Erythroblast (primary cell): ENCODE data around the gene EPHB3.

Experiments
- DNase-seq, 2 experiments: peaks; one replicate each; lab custom pipeline; 2025; lab: John Stamatoyannopoulos, UW
- GATA1 ChIP-seq: IDR thresholded peaks from 2 replicates; pipeline ENCODE4 v1.6.1; 2011; ENCODE audit warnings: low read depth, mild to moderate bottlenecking, control low read depth, low read length, moderate library complexity
- POLR2A ChIP-seq: IDR thresholded peaks from 2 replicates; pipeline ENCODE4 v1.6.1; 2011; ENCODE audit warnings: mild to moderate bottlenecking, low read length

Gene EPHB3

GRCh38 chr3:184551614-184552256 is 9.8 kb upstream of the EPHB3 start:
- DNase-seq, result no peak
- TF ChIP-seq GATA1 (no peak), POLR2A (no peak)

- no peak for TF ChIP-seq GATA1
- no peak for TF ChIP-seq POLR2A
- DNase-seq, result no peak
Measured at GRCh38 chr3:184552296-184552695, 9.3 kb upstream of the EPHB3 start.

GRCh38 chr3:184552863-184553262 is 8.7 kb upstream of the EPHB3 start:
- TF ChIP-seq POLR2A, result no peak
- DNase-seq, result no peak

- DNase-seq, result no peak
- TF ChIP-seq POLR2A (no peak), GATA1 (no peak)
Measured at GRCh38 chr3:184553385-184553784, 8.2 kb upstream of the EPHB3 start.

- no peak for DNase-seq
- TF ChIP-seq POLR2A (no peak), GATA1 (no peak)
Measured at GRCh38 chr3:184554461-184554860, 7.1 kb upstream of the EPHB3 start.

- TF ChIP-seq GATA1, result no peak
- TF ChIP-seq POLR2A, result no peak
- no peak for DNase-seq
Measured at GRCh38 chr3:184556582-184557347, 4.8 kb upstream of the EPHB3 start.

GRCh38 chr3:184557348-184557950 is 4.1 kb upstream of the EPHB3 start:
- no peak for TF ChIP-seq GATA1
- no peak for TF ChIP-seq POLR2A
- DNase-seq, result no peak

- TF ChIP-seq POLR2A (no peak), GATA1 (no peak)
- no peak for DNase-seq
Measured at GRCh38 chr3:184558726-184559125, 2.9 kb upstream of the EPHB3 start.

GRCh38 chr3:184559336-184559735 is 2.2 kb upstream of the EPHB3 start:
- TF ChIP-seq GATA1, result no peak
- no peak for TF ChIP-seq POLR2A
- DNase-seq, result no peak

- DNase-seq, result no peak
- TF ChIP-seq POLR2A, result no peak
- TF ChIP-seq GATA1, result no peak
Measured at GRCh38 chr3:184560531-184560930, 1.1 kb upstream of the EPHB3 start.

- DNase-seq, result no peak
Measured at GRCh38 chr3:184561913-184562877, 610 bp downstream of the EPHB3 start.

GRCh38 chr3:184562878-184563560 is 1.4 kb downstream of the EPHB3 start:
- no peak for DNase-seq
- no peak for TF ChIP-seq GATA1
- no peak for TF ChIP-seq POLR2A

More at GRCh38 chr3:184561913-184562877, 610 bp downstream of the EPHB3 start:
- no peak for TF ChIP-seq POLR2A

- TF ChIP-seq POLR2A (no peak), GATA1 (no peak)
- DNase-seq, result no peak
Measured at GRCh38 chr3:184563561-184563925, 2.0 kb downstream of the EPHB3 start.
